ENCODE measurements around the gene LBX1.
A peak's percentile ranks its signal among the peaks of the same experiment; 100 is the strongest.

GRCh38 chr10:101228153-101228965, 904 bp downstream of the LBX1 start:
- TF ChIP-seq POLR2A (IDR thresholded peaks at IDR 0.05; ENCODE audit: low read length) (no peak), BCL3 (IDR thresholded peaks at IDR 0.05) (no peak), EP300 (IDR thresholded peaks at IDR 0.05) (no peak), CTCF (IDR thresholded peaks at IDR 0.05) (no peak), PHF8 (IDR thresholded peaks at IDR 0.05; ENCODE audit: borderline replicate concordance, low read depth) (no peak), RAD21 (conservative IDR thresholded peaks at IDR 0.05 in 1 of 2, IDR thresholded peaks at IDR 0.05 in 1 of 2) (no peak), PBX3 (IDR thresholded peaks at IDR 0.05) (no peak), RCOR1 (IDR thresholded peaks at IDR 0.05; ENCODE audit: low read depth, low read length) (no peak), MAX (IDR thresholded peaks at IDR 0.05) (0 out of 2 replicates have a peak, but pooled peaks have one; percentile 36), TP53 (CRISPR knock-in tag; IDR thresholded peaks at IDR 0.05) (no peak), ESRRA (IDR thresholded peaks at IDR 0.05; ENCODE audit: borderline replicate concordance, low read length) (no peak), EHMT2 (IDR thresholded peaks at IDR 0.05; ENCODE audit: low read depth) (no peak), REST (IDR thresholded peaks at IDR 0.05) (no peak)

Data from A549 (cell line).